B cell (primary cell): ENCODE data around the gene SLC2A1. TPM values are rescaled to one million over a fixed set of nuclear protein-coding genes. Genes with fewer than 3 reads are reported as not detected.

Source experiments
- ATAC-seq: fragments of 200-7000 bp; cut with Tn5 transposase; one replicate; pipeline ENCODE4 v1.10.0; 2021; ENCODE audit warnings: low read depth, mild to moderate bottlenecking, moderate number of reproducible peaks, moderate library complexity
- CTCF ChIA-PET: fragments of 350-600 bp; sonication (Branson Sonifier 250); formaldehyde crosslinking; loops from one replicate; lab custom pipeline; 2021; ENCODE audit warnings: antibody characterized with exemption, inconsistent platforms; lab: Charles Lee
- POLR2A ChIA-PET: fragments of 350-600 bp; sonication (Branson Sonifier 250); formaldehyde crosslinking; loops from one replicate; lab custom pipeline; 2021; ENCODE audit warnings: antibody characterized with exemption; lab: Charles Lee
- DNase-seq: peaks from one replicate; pipeline ENCODE4 v3.0.0; 2013
- H2AFZ ChIP-seq: 2 replicates; pipeline ENCODE4 v1.6.1; 2012; ENCODE audit warnings: mild to moderate bottlenecking, low read depth, low read length; ENCODE audit not compliant: insufficient read depth, poor library complexity, severe bottlenecking
- H3K27ac ChIP-seq, 2 donors: 1 replicate in 1 of 2; 2 replicates in 1 of 2; pipeline ENCODE4 v1.5.1; 2012 to 2013; ENCODE audit warnings: low read length in 2 of 2, mild to moderate bottlenecking in 2 of 2, moderate library complexity in 1 of 2
- H3K27me3 ChIP-seq, 4 experiments: fragments of 200-600 bp in 1 of 4; sonication (generic) in 1 of 4; replicated peaks in 1 of 4; 1 replicate in 2 of 4; 2 replicates in 2 of 4; pipeline versions ENCODE4 v1.6.1 to v1.7.0; 2013 to 2016; ENCODE audit warnings: low read length in 3 of 4, mild to moderate bottlenecking in 2 of 4, mixed read lengths in 1 of 4, moderate library complexity in 1 of 4; ENCODE audit not compliant: insufficient read depth in 4 of 4, control insufficient read depth in 3 of 4; ENCODE audit errors: control extremely low read depth in 1 of 4
- H3K36me3 ChIP-seq, 2 experiments: replicated peaks in 1 of 2; 1 replicate in 1 of 2; 2 replicates in 1 of 2; pipeline versions ENCODE4 v1.6.1 to v1.7.1; 2013; ENCODE audit warnings: low read length in 1 of 2; ENCODE audit not compliant: insufficient read depth in 2 of 2, control insufficient read depth in 1 of 2; ENCODE audit errors: control extremely low read depth in 1 of 2, extremely low read depth in 1 of 2
- H3K4me1 ChIP-seq, 2 donors: fragments of 200-600 bp in 1 of 2; sonication (generic) in 1 of 2; 1 replicate in 1 of 2; 2 replicates in 1 of 2; pipeline versions ENCODE4 v1.5.1 to v1.6.1; 2013 to 2017; ENCODE audit warnings: low read length in 2 of 2; ENCODE audit not compliant: control insufficient read depth in 2 of 2, insufficient read depth in 2 of 2
- H3K4me2 ChIP-seq: replicated peaks from 2 replicates; pipeline ENCODE3; 2012; ENCODE audit warnings: mild to moderate bottlenecking, low read depth, low read length; ENCODE audit not compliant: poor library complexity, severe bottlenecking
- H3K4me3 ChIP-seq, 5 experiments: fragments of 200-600 bp in 1 of 5; sonication (generic) in 1 of 5; 1 replicate in 3 of 5; 2 replicates in 2 of 5; pipeline versions ENCODE4 v1.5.1 to v1.7.0; 2011 to 2016; ENCODE audit warnings: low read length in 4 of 5, mild to moderate bottlenecking in 4 of 5, low read depth in 2 of 5, control low read depth in 1 of 5, moderate library complexity in 1 of 5; ENCODE audit not compliant: insufficient read depth in 1 of 5; ENCODE audit errors: control extremely low read depth in 1 of 5, extremely low read depth in 1 of 5
- H3K79me2 ChIP-seq: fragments of 200-600 bp; sonication (generic); one replicate; pipeline ENCODE4 v1.6.0; 2016; ENCODE audit warnings: low read length; ENCODE audit not compliant: control insufficient read depth, insufficient read depth
- H3K9ac ChIP-seq: fragments of 200-600 bp; sonication (generic); 2 replicates; pipeline ENCODE4 v1.6.1; 2017; ENCODE audit warnings: mild to moderate bottlenecking, low read length, moderate library complexity
- H3K9me3 ChIP-seq, 3 donors: one replicate each; pipeline versions ENCODE4 v1.6.1 to v1.7.1; 2013; ENCODE audit warnings: low read length in 2 of 3; ENCODE audit not compliant: control insufficient read depth in 2 of 3, insufficient read depth in 1 of 3; ENCODE audit errors: control extremely low read depth in 1 of 3
- H4K20me1 ChIP-seq: 2 replicates; pipeline ENCODE4 v1.6.0; 2012; ENCODE audit warnings: mild to moderate bottlenecking, low read length; ENCODE audit not compliant: insufficient read depth, control insufficient read depth, poor library complexity, severe bottlenecking
- H3K27ac Mint-ChIP-seq: one replicate; pipeline ENCODE4 v1.8.0; 2021; ENCODE audit warnings: mixed read lengths
- H3K27me3 Mint-ChIP-seq: one replicate; pipeline ENCODE4 v1.8.0; 2021; ENCODE audit warnings: mixed read lengths
- H3K4me1 Mint-ChIP-seq: one replicate; pipeline ENCODE4 v1.8.0; 2021; ENCODE audit warnings: mixed read lengths
- H3K4me3 Mint-ChIP-seq: one replicate; pipeline ENCODE4 v1.8.0; 2021; ENCODE audit warnings: mixed read lengths
- H3K9me3 Mint-ChIP-seq: one replicate; pipeline ENCODE4 v1.8.0; 2022; ENCODE audit warnings: mixed read lengths; ENCODE audit not compliant: insufficient read depth
- EZH2 ChIP-seq: IDR thresholded peaks from 2 replicates; pipeline ENCODE4 v1.6.1; 2012; ENCODE audit warnings: borderline replicate concordance, low read depth, mild to moderate bottlenecking, moderate library complexity, low read length; ENCODE audit not compliant: insufficient read depth, poor library complexity, severe bottlenecking
- WGBS: methylation state at CpG from one replicate; pipeline ENCODE4 v1.1.5; 2013; ENCODE audit warnings: missing lambda C conversion rate; ENCODE audit not compliant: insufficient coverage; 5-methylcytosine and 5-hydroxymethylcytosine counted together
- intact Hi-C: fragments of 100-400 bp; cut with micrococcal nuclease; formaldehyde crosslinking; loops from one replicate; pipeline ENCODE4 v1.10.0; 2022
- polyA plus RNA-seq: library from polyadenylated mRNA; depleted of rRNA; stranded (reverse); fragments of >200 nt; gene quantifications from 2 replicates; pipeline ENCODE4 v1.2.3, GENCODE V29; 2012
- total RNA-seq, 2 donors: library from RNA; stranded (reverse); fragments of 120-200 nt in 1 of 2; gene quantifications; 1 replicate in 1 of 2; 2 replicates in 1 of 2; pipeline versions ENCODE4 v1.2.3 to v1.2.4, GENCODE V29; 2013 to 2022
- TF ChIP-seq, protein P1 (sequence below): fragments of 200-600 bp; IDR thresholded peaks from one replicate; pipeline ENCODE4 v1.8.0; 2022; ENCODE audit warnings: antibody characterized with exemption, mild to moderate bottlenecking

SLC2A1 gene
- total and polyA plus RNA-seq, 2 donors (not counting 1 experiment from before 2014, with no cell fraction given), result 223 to 240 TPM

DNA sequence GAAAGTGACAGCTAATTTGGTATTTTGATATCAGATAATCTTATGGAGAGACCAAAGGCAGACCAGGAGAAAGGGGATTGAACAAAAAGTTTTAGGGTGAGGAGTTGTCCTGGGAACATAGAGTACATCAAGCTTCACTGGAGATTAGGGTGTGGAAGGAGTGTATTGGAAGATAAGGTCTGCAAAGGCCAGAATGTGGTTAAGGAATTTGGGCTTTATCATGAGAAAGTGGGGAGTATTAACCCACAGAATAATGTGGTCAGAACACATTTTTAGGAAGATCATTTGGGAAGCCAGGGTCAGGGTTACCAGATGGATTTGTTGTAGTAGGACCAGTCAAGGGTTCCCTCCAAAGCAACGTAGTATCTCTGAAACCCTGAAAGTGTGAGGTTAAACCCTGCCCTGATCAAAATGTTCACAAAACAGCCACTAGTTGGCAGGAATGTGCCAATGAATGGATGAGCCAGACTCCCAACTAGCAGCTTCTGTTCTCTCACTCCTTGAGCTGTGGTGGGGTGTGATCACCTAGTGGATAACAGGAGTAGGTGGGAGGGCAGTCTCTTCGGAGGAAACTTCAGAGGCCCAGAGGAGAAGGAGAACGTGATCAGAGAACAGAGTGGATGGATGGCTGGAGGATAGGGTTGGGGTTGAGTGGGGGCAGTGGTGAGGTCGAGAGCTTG lies 35.8 kb downstream of the SLC2A1 start:
- H3K9me3 ChIP-seq, result no peaks in the 10 kb centered on the region
- Mint-ChIP-seq H3K4me1 (peaks cover 35% of the 10 kb centered on the region), H3K4me3 (peak overlapping the region; percentile 86), H3K9me3 (no peaks in the 10 kb centered on the region), H3K27ac (peak overlapping the region; percentile 92), H3K27me3 (no peaks in the 10 kb centered on the region)
- POLR2A ChIA-PET, result interaction anchor here (1.1 to 10.2 kb wide), 6 partner anchors 10 to 150 kb away, joined by 3 to 209 read pairs (median 18); partner anchors contain the start of gene SLC2A1
- ATAC-seq (peak; percentile 14), DNase-seq (peak; percentile 81)
- H3K27me3 ChIP-seq, result no peaks in the 10 kb centered on the region
- TF ChIP-seq EZH2, result no peak
- TF ChIP-seq, protein P1, sequence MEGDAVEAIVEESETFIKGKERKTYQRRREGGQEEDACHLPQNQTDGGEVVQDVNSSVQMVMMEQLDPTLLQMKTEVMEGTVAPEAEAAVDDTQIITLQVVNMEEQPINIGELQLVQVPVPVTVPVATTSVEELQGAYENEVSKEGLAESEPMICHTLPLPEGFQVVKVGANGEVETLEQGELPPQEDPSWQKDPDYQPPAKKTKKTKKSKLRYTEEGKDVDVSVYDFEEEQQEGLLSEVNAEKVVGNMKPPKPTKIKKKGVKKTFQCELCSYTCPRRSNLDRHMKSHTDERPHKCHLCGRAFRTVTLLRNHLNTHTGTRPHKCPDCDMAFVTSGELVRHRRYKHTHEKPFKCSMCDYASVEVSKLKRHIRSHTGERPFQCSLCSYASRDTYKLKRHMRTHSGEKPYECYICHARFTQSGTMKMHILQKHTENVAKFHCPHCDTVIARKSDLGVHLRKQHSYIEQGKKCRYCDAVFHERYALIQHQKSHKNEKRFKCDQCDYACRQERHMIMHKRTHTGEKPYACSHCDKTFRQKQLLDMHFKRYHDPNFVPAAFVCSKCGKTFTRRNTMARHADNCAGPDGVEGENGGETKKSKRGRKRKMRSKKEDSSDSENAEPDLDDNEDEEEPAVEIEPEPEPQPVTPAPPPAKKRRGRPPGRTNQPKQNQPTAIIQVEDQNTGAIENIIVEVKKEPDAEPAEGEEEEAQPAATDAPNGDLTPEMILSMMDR, result peak; percentile 84
- peak overlapping the region; percentile 96 to 98 for H3K27ac ChIP-seq
- 15% methylated on average over 4 of the region's 4 CpGs for WGBS
- H3K4me3 ChIP-seq, result peak overlapping the region in 2 of 5 experiments; percentile 32 to 83
- peak overlapping the region; percentile 48 for H2AFZ ChIP-seq
- peaks cover 23% of the 10 kb centered on the region in 2 donors for H3K4me1 ChIP-seq
- H3K36me3 ChIP-seq, result peaks cover 2 to 21% of the 10 kb centered on the region in 2 experiments
- H4K20me1 ChIP-seq, result peaks cover under 1% of the 10 kb centered on the region
- H3K9ac ChIP-seq, result peak overlapping the region; percentile 97
- intact Hi-C loops, result loop anchor here (1.0 to 5.0 kb wide), 5 partner anchors 10 to 150 kb away; partner anchors contain the start of gene ZNF691
- H3K79me2 ChIP-seq, result peaks cover under 1% of the 10 kb centered on the region
- peak overlapping the region; percentile 92 for H3K4me2 ChIP-seq
- CTCF ChIA-PET, result interaction anchor here (0.7 to 21.2 kb wide), 35 partner anchors 9 to 492 kb away, joined by 3 to 1178 read pairs (median 6); partner anchors contain the start of genes CFAP57, EBNA1BP2, SLC2A1 and ZNF691

DNA sequence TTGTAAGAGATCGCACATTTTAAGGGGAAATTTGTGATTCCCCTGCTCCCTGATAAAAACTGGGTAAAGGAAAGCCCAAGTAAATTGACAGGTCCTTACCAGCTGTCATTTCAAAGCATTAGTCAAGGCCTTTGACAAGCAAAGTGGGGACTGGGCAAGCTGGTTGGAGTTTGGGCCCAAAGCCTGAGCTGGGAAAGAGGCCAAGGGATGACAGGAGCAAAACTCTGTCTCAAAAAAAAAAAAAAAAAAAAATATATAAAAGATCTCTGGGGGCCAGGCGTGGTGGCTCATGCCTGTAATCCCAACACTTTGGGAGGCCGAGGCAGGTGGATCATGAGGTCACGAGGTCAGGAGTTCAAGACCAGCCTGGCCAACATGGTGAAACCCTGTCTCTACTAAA lies 36.9 kb downstream of the SLC2A1 start:
- H3K4me3 ChIP-seq, result no peak overlapping the region
- ChIA-PET POLR2A (interaction anchor here (0.6 to 10.2 kb wide), 3 partner anchors 9 to 151 kb away, joined by 3 to 209 read pairs (median 44); partner anchors contain the start of gene SLC2A1), CTCF (interaction anchor here (0.6 to 21.2 kb wide), 18 partner anchors 8 to 911 kb away, joined by 3 to 1178 read pairs (median 8); partner anchors contain the start of genes SLC2A1 and ZNF691)
- no peak overlapping the region for H2AFZ ChIP-seq
- H4K20me1 ChIP-seq, result no peaks in the 10 kb centered on the region
- DNase-seq (no peak), ATAC-seq (no peak)
- no peak overlapping the region for H3K4me2 ChIP-seq
- no peak overlapping the region for H3K27ac ChIP-seq
- H3K36me3 ChIP-seq, result peaks cover 0 to 11% of the 10 kb centered on the region in 2 experiments
- H3K9ac ChIP-seq, result no peak overlapping the region
- H3K4me1 ChIP-seq, result peaks cover 23% of the 10 kb centered on the region in 2 donors
- H3K9me3 Mint-ChIP-seq, result no peaks in the 10 kb centered on the region
- H3K4me3 Mint-ChIP-seq, result no peak overlapping the region
- H3K27me3 Mint-ChIP-seq, result no peaks in the 10 kb centered on the region
- H3K79me2 ChIP-seq, result no peaks in the 10 kb centered on the region
- TF ChIP-seq EZH2, result no peak
- TF ChIP-seq, protein P1, result no peak
- H3K27ac Mint-ChIP-seq, result no peak overlapping the region
- no peaks in the 10 kb centered on the region for H3K9me3 ChIP-seq
- intact Hi-C loops, result loop anchor here (5.0 kb wide), 1 partner anchor 74 kb away; the partner anchor contains the start of gene ZNF691
- H3K4me1 Mint-ChIP-seq, result peaks cover 32% of the 10 kb centered on the region
- H3K27me3 ChIP-seq, result no peaks in the 10 kb centered on the region
- 93% methylated on average over 3 of the region's 4 CpGs for WGBS
